HG03175 (cell line): ENCODE results near the gene AKIRIN1.
"Not testable (repeated sequence)": the region's sequence is repeated elsewhere in the genome, so short reads cannot be mapped to it uniquely, and the experiment has no call there.

Source experiments
- ATAC-seq: cut with Tn5 transposase; IDR thresholded peaks from one replicate; pipeline ENCODE4 v1.9.1; 2021; ENCODE audit warnings: mild to moderate bottlenecking, moderate library complexity; ENCODE audit not compliant: unreplicated experiment

The AKIRIN1 gene

GRCh38 chr1:38994196-38994595, 3.1 kb downstream of the AKIRIN1 start:
- ATAC-seq: no peak

GRCh38 chr1:38997034-38997900, 6.2 kb downstream of the AKIRIN1 start:
- ATAC-seq: no peak

- ATAC-seq: no peak
Measured at GRCh38 chr1:38997901-38998190, 6.8 kb downstream of the AKIRIN1 start.

GRCh38 chr1:39001516-39002421, 10.7 kb downstream of the AKIRIN1 start:
- ATAC-seq: no peak

- no peak for ATAC-seq
Measured at GRCh38 chr1:39003281-39003680, 12.2 kb downstream of the AKIRIN1 start.

- no peak for ATAC-seq
Measured at GRCh38 chr1:39003794-39004193, 12.7 kb downstream of the AKIRIN1 start.

- ATAC-seq: no peak
Measured at GRCh38 chr1:39006287-39006686, 15.2 kb downstream of the AKIRIN1 start.

- no peak for ATAC-seq
Measured at GRCh38 chr1:39006726-39007645, 15.9 kb downstream of the AKIRIN1 start.

GRCh38 chr1:39014956-39015355, 23.9 kb downstream of the AKIRIN1 start:
- not testable (repeated sequence) for ATAC-seq

GRCh38 chr1:39016604-39017171, 25.6 kb downstream of the AKIRIN1 start:
- ATAC-seq: no peak

- ATAC-seq: no peak
Measured at GRCh38 chr1:39017266-39017665, 26.2 kb downstream of the AKIRIN1 start.

GRCh38 chr1:39020494-39020893, 29.4 kb downstream of the AKIRIN1 start:
- ATAC-seq: not testable (repeated sequence)

- ATAC-seq: no peak
Measured at GRCh38 chr1:39021426-39021825, 30.4 kb downstream of the AKIRIN1 start.

- no peak for ATAC-seq
Measured at GRCh38 chr1:39023140-39023539, 32.1 kb downstream of the AKIRIN1 start.

GRCh38 chr1:39026051-39026865, 35.2 kb downstream of the AKIRIN1 start, which contains the start of gene NDUFS5:
Gene NDUFS5, plus strand, starts transcription at chr1:39026350. Its CDS starts 2,375 bp downstream, at chr1:39028725.
- peak; percentile 80 for ATAC-seq

- no peak for ATAC-seq
Measured at GRCh38 chr1:39026866-39027507, 35.9 kb downstream of the AKIRIN1 start.

- no peak for ATAC-seq
Measured at GRCh38 chr1:39034114-39034654, 43.1 kb downstream of the AKIRIN1 start.

- ATAC-seq: no peak
Measured at GRCh38 chr1:39036678-39037077, 45.6 kb downstream of the AKIRIN1 start.

- ATAC-seq: no peak
Measured at GRCh38 chr1:39043513-39043912, 52.4 kb downstream of the AKIRIN1 start.
